NOMO-1 treated with DMSO at 0.1 percent for 48 hours (cell line): Measurements from ENCODE around the gene ARID4B.
A peak's percentile ranks its signal among the peaks of the same experiment; 100 is the strongest.
"Not testable (repeated sequence)": the region's sequence is repeated elsewhere in the genome, so short reads cannot be mapped to it uniquely, and the experiment has no call there.

ENCODE experiments used
- DNase-seq: peaks from one replicate; lab custom pipeline; 2025; ENCODE audit not compliant: unreplicated experiment; lab: John Stamatoyannopoulos, UW

ARID4B gene

GRCh38 chr1:235168375-235168774 is 159.6 kb downstream of the ARID4B start:
- no peak for DNase-seq

GRCh38 chr1:235161685-235162327 is 166.2 kb downstream of the ARID4B start:
- no peak for DNase-seq

GRCh38 chr1:235160957-235161684 is 166.9 kb downstream of the ARID4B start, which contains the start of gene RBM34:
Gene RBM34, minus strand, starts transcription at chr1:235161250. Its CDS starts 24 bp downstream, at chr1:235161226.
- DNase-seq: peak; percentile 84

GRCh38 chr1:235160383-235160956 is 167.5 kb downstream of the ARID4B start:
- DNase-seq: peak; percentile 73

GRCh38 chr1:235159930-235160329 is 168.0 kb downstream of the ARID4B start:
- not testable (repeated sequence) for DNase-seq

- DNase-seq: not testable (repeated sequence)
Measured at GRCh38 chr1:235159284-235159683, 168.7 kb downstream of the ARID4B start.

- no peak for DNase-seq
Measured at GRCh38 chr1:235158680-235159079, 169.3 kb downstream of the ARID4B start.

GRCh38 chr1:235157150-235157549 is 170.8 kb downstream of the ARID4B start:
- no peak for DNase-seq

- no peak for DNase-seq
Measured at GRCh38 chr1:235156740-235157139, 171.2 kb downstream of the ARID4B start.

- no peak for DNase-seq
Measured at GRCh38 chr1:235156265-235156664, 171.7 kb downstream of the ARID4B start.

- DNase-seq: no peak
Measured at GRCh38 chr1:235152235-235152634, 175.7 kb downstream of the ARID4B start.

GRCh38 chr1:235151033-235151432 is 176.9 kb downstream of the ARID4B start:
- DNase-seq: no peak

GRCh38 chr1:235149824-235150223 is 178.2 kb downstream of the ARID4B start:
- no peak for DNase-seq

- no peak for DNase-seq
Measured at GRCh38 chr1:235147269-235147668, 180.7 kb downstream of the ARID4B start.

- DNase-seq: no peak
Measured at GRCh38 chr1:235145639-235146038, 182.3 kb downstream of the ARID4B start.

- DNase-seq: no peak
Measured at GRCh38 chr1:235142991-235143390, 185.0 kb downstream of the ARID4B start.

- no peak for DNase-seq
Measured at GRCh38 chr1:235139315-235139714, 188.7 kb downstream of the ARID4B start.

- no peak for DNase-seq
Measured at GRCh38 chr1:235138821-235139220, 189.2 kb downstream of the ARID4B start.

GRCh38 chr1:235136111-235136510 is 191.9 kb downstream of the ARID4B start:
- DNase-seq: no peak

- DNase-seq: no peak
Measured at GRCh38 chr1:235134171-235134570, 193.8 kb downstream of the ARID4B start.

- no peak for DNase-seq
Measured at GRCh38 chr1:235133086-235133485, 194.9 kb downstream of the ARID4B start.

GRCh38 chr1:235131961-235132360 is 196.0 kb downstream of the ARID4B start:
- no peak for DNase-seq
